H1 (cell line): ENCODE data around the gene RTF2. TPM values are rescaled to one million over a fixed set of nuclear protein-coding genes. Genes with fewer than 3 reads are reported as not detected.
"Not testable (repeated sequence)": the region's sequence is repeated elsewhere in the genome, so short reads cannot be mapped to it uniquely, and the experiment has no call there.

Source experiments
- CTCF ChIA-PET: fragments of 300-600 bp; sonication (Branson Sonifier 250); formaldehyde crosslinking; loops from one replicate; lab custom pipeline; 2021; ENCODE audit not compliant: partially characterized antibody; lab: Charles Lee
- POLR2A ChIA-PET: fragments of 300-600 bp; sonication (Branson Sonifier 250); formaldehyde crosslinking; loops from one replicate; lab custom pipeline; 2021; ENCODE audit warnings: inconsistent platforms; ENCODE audit not compliant: partially characterized antibody; lab: Charles Lee
- DNase-seq, 2 experiments: peaks; one replicate each; pipeline versions ENCODE4 v3.0.0 to v3.0.0-alpha.2; 2010 to 2022; ENCODE audit warnings: low spot score in 2 of 2, low read depth in 1 of 2, mixed read lengths in 1 of 2
- FAIRE-seq: peaks from 2 replicates; lab custom pipeline; 2011; peaks lifted over from hg19 to GRCh38; lab: Jason Lieb, UNC
- H2AFZ ChIP-seq: 2 replicates; pipeline ENCODE4 v1.8.1; 2012; ENCODE audit warnings: low read length, inconsistent platforms
- H2AK5ac ChIP-seq: 2 replicates; pipeline ENCODE4 v1.6.1; 2013; ENCODE audit warnings: low read depth, low read length
- H2BK120ac ChIP-seq: replicated peaks from 2 replicates; pipeline ENCODE3; 2013; ENCODE audit warnings: low read depth, low read length, inconsistent platforms
- H2BK12ac ChIP-seq: 2 replicates; pipeline ENCODE4 v1.6.1; 2013; ENCODE audit warnings: low read depth, low read length
- H2BK15ac ChIP-seq: 2 replicates; pipeline ENCODE4 v1.6.1; 2013; ENCODE audit warnings: low read length
- H2BK20ac ChIP-seq: 2 replicates; pipeline ENCODE4 v1.6.1; 2013; ENCODE audit warnings: low read length
- H2BK5ac ChIP-seq: 2 replicates; pipeline ENCODE4 v1.6.1; 2013; ENCODE audit warnings: low read depth, low read length
- H3K14ac ChIP-seq: 2 replicates; pipeline ENCODE4 v1.6.1; 2013; ENCODE audit warnings: inconsistent platforms; ENCODE audit not compliant: insufficient read length
- H3K18ac ChIP-seq: 2 replicates; pipeline ENCODE4 v1.6.1; 2013; ENCODE audit warnings: low read length; ENCODE audit errors: extremely low read depth
- H3K23ac ChIP-seq: 2 replicates; pipeline ENCODE4 v1.6.1; 2013; ENCODE audit warnings: inconsistent platforms; ENCODE audit not compliant: insufficient read length
- H3K23me2 ChIP-seq: 2 replicates; pipeline ENCODE4 v1.6.1; 2013; ENCODE audit warnings: low read depth, low read length
- H3K27ac ChIP-seq: 2 replicates; pipeline ENCODE4 v1.6.1; 2011; ENCODE audit warnings: low read depth, low read length, inconsistent platforms
- H3K27me3 ChIP-seq, 4 experiments: replicated peaks in 1 of 4; 1 replicate in 1 of 4; 2 replicates in 3 of 4; pipeline versions ENCODE4 v1.6.1 to v1.8.1; 2011 to 2013; ENCODE audit warnings: low read length in 3 of 4, mild to moderate bottlenecking in 3 of 4, inconsistent platforms in 2 of 4, mixed read lengths in 2 of 4, moderate library complexity in 1 of 4; ENCODE audit not compliant: control insufficient read depth in 3 of 4, insufficient read depth in 3 of 4; ENCODE audit errors: extremely low read depth in 1 of 4
- H3K36me3 ChIP-seq, 4 experiments: 2 replicates each; pipeline versions ENCODE4 v1.6.1 to v1.8.1; 2011 to 2013; ENCODE audit warnings: mild to moderate bottlenecking in 4 of 4, low read length in 3 of 4, moderate library complexity in 2 of 4, control low read depth in 1 of 4, inconsistent platforms in 1 of 4; ENCODE audit not compliant: insufficient read depth in 4 of 4, control insufficient read depth in 2 of 4
- H3K4ac ChIP-seq: replicated peaks from 2 replicates; pipeline ENCODE3; 2013; ENCODE audit warnings: low read length, low read depth, mixed read lengths, inconsistent platforms; ENCODE audit not compliant: insufficient read length
- H3K4me1 ChIP-seq, 4 experiments: replicated peaks in 1 of 4; 1 replicate in 1 of 4; 2 replicates in 3 of 4; pipeline versions ENCODE4 v1.6.1 to v1.8.1; 2011 to 2013; ENCODE audit warnings: low read length in 3 of 4, inconsistent platforms in 2 of 4, mixed read lengths in 1 of 4; ENCODE audit not compliant: insufficient read depth in 4 of 4, control insufficient read depth in 3 of 4
- H3K4me2 ChIP-seq, 2 experiments: 2 replicates each; pipeline versions ENCODE4 v1.6.1 to v1.8.1; 2011 to 2013; ENCODE audit warnings: low read depth in 2 of 2, low read length in 2 of 2, control low read depth in 1 of 2, inconsistent platforms in 1 of 2, mild to moderate bottlenecking in 1 of 2; ENCODE audit not compliant: insufficient read depth in 1 of 2
- H3K4me3 ChIP-seq, 4 experiments: fragments of 200-600, 300-600 bp in 1 of 4; sonication (generic), shearing (Covaris generic), sonication (Bioruptor Twin) in 1 of 4; 2 replicates each; pipeline versions ENCODE4 v1.5.1 to v1.8.1; 2011 to 2016; ENCODE audit warnings: low read length in 4 of 4, low read depth in 3 of 4, control low read depth in 2 of 4, inconsistent platforms in 2 of 4, mild to moderate bottlenecking in 2 of 4, mixed read lengths in 1 of 4, moderate library complexity in 1 of 4; ENCODE audit not compliant: insufficient read depth in 2 of 4; ENCODE audit errors: extremely low read depth in 1 of 4
- H3K56ac ChIP-seq: replicated peaks from 2 replicates; pipeline ENCODE3; 2013; ENCODE audit warnings: low read depth, mild to moderate bottlenecking, mixed read lengths, low read length, inconsistent platforms; ENCODE audit not compliant: insufficient read length
- H3K79me1 ChIP-seq: 2 replicates; pipeline ENCODE4 v1.6.1; 2013; ENCODE audit warnings: low read depth, low read length, control low read depth
- H3K79me2 ChIP-seq, 2 experiments: 2 replicates each; pipeline versions ENCODE4 v1.6.1 to v1.8.1; 2012 to 2013; ENCODE audit warnings: low read length in 2 of 2, mild to moderate bottlenecking in 2 of 2, inconsistent platforms in 1 of 2; ENCODE audit not compliant: insufficient read depth in 2 of 2, control insufficient read depth in 1 of 2
- H3K9ac ChIP-seq, 4 experiments: replicated peaks in 1 of 4; 1 replicate in 1 of 4; 2 replicates in 3 of 4; pipeline versions ENCODE4 v1.6.1 to v1.8.1; 2011 to 2013; ENCODE audit warnings: low read depth in 3 of 4, low read length in 3 of 4, control low read depth in 2 of 4, mild to moderate bottlenecking in 2 of 4, moderate library complexity in 2 of 4, inconsistent platforms in 1 of 4; ENCODE audit errors: extremely low read depth in 1 of 4
- H3K9me3 ChIP-seq, 2 experiments: 2 replicates each; pipeline versions ENCODE4 v1.6.1 to v1.8.1; 2012 to 2013; ENCODE audit warnings: mild to moderate bottlenecking in 2 of 2, moderate library complexity in 2 of 2, control low read depth in 1 of 2, inconsistent platforms in 1 of 2, low read depth in 1 of 2, low read length in 1 of 2, mixed read lengths in 1 of 2; ENCODE audit not compliant: insufficient read depth in 2 of 2
- H4K20me1 ChIP-seq, 2 experiments: replicated peaks in 1 of 2; 2 replicates each; pipeline versions ENCODE3 to v1.8.1; 2011 to 2013; ENCODE audit warnings: inconsistent platforms in 2 of 2, low read length in 2 of 2, mild to moderate bottlenecking in 1 of 2; ENCODE audit not compliant: insufficient read depth in 2 of 2, control insufficient read depth in 1 of 2
- H4K5ac ChIP-seq: 2 replicates; pipeline ENCODE4 v1.6.1; 2013; ENCODE audit warnings: low read length, low read depth, mixed read lengths, inconsistent platforms; ENCODE audit not compliant: insufficient read length
- H4K8ac ChIP-seq: 2 replicates; pipeline ENCODE4 v1.8.0; 2013; ENCODE audit warnings: mild to moderate bottlenecking, moderate library complexity, low read length, inconsistent platforms; ENCODE audit not compliant: insufficient read depth; ENCODE audit errors: extremely low read depth
- H4K91ac ChIP-seq: replicated peaks from 2 replicates; pipeline ENCODE3; 2013; ENCODE audit warnings: low read length, mixed read lengths, inconsistent platforms; ENCODE audit not compliant: insufficient read length
- ATF3 ChIP-seq: IDR thresholded peaks from 2 replicates; pipeline ENCODE4 v1.6.1; 2011; ENCODE audit warnings: low read depth, mild to moderate bottlenecking, low read length; ENCODE audit not compliant: insufficient read depth
- E2F6 ChIP-seq: IDR thresholded peaks from 2 replicates; pipeline ENCODE4 v1.6.1; 2012; ENCODE audit warnings: inconsistent platforms
- KDM5A ChIP-seq: fragments of 200-600 bp; IDR thresholded peaks from 2 replicates; pipeline ENCODE4 v1.7.1; 2012; ENCODE audit warnings: mild to moderate bottlenecking, low read length, inconsistent platforms, mixed read lengths
- MAX ChIP-seq: IDR thresholded peaks from 2 replicates; pipeline ENCODE4 v1.6.1; 2012; ENCODE audit warnings: inconsistent platforms
- RFX5 ChIP-seq: IDR thresholded peaks from 2 replicates; pipeline ENCODE4 v1.6.1; 2011; ENCODE audit warnings: low read depth, low read length, improper control_type of control experiment, borderline replicate concordance
- RXRA ChIP-seq: IDR thresholded peaks from 2 replicates; pipeline ENCODE4 v1.6.1; 2011; ENCODE audit warnings: low read depth, mild to moderate bottlenecking, low read length, moderate library complexity; ENCODE audit not compliant: insufficient read depth
- TAF7 ChIP-seq: optimal IDR thresholded peaks from 2 replicates; pipeline ENCODE3; 2011; ENCODE audit warnings: low read depth, mild to moderate bottlenecking, inconsistent platforms, low read length, moderate library complexity, borderline replicate concordance
- WGBS, 2 experiments: shearing (Covaris generic) in 1 of 2; methylation state at CpG; one replicate each; pipeline versions ENCODE4 v1.1.6 to v1.1.7; 2013 to 2015; ENCODE audit warnings: low lambda C conversion rate in 2 of 2, mixed read lengths in 2 of 2, inconsistent platforms in 1 of 2, low coverage in 1 of 2, missing lambda C conversion rate in 1 of 2; ENCODE audit not compliant: insufficient replicate concordance in 2 of 2, insufficient coverage in 1 of 2, insufficient read length in 1 of 2; ENCODE audit errors: extremely low coverage in 1 of 2, missing lambda C conversion rate in 1 of 2; 5-methylcytosine and 5-hydroxymethylcytosine counted together
- polyA plus RNA-seq, 7 experiments: library from polyadenylated mRNA; depleted of rRNA in 3 of 7; stranded (reverse) in 5 of 7; unstranded in 2 of 7; fragments of >200 nt in 5 of 7; fragments of 200-250 nt in 2 of 7; gene quantifications; 1 replicate in 5 of 7; 2 replicates in 1 of 7; 4 replicates in 1 of 7; pipeline versions ENCODE4 v1.2.1 to v1.2.3, GENCODE V29; 2011 to 2013; ENCODE audit warnings: missing spikeins in 2 of 7, mixed read lengths in 2 of 7
- total RNA-seq: library from RNA; stranded (reverse); fragmentation: NEBNext Ultra II Directional; extraction: Animal tissue kit (Norgen Biotek cat#: 25700); gene quantifications from 2 replicates; pipeline ENCODE4 v1.2.1, GENCODE V29; 2021

RTF2 gene
- total and polyA plus RNA-seq, 2 of the 8 experiments (the other 6 are each of a cell fraction or from before 2014, with no cell fraction given): 33.9 to 51.2 TPM

GRCh38 chr20:56558968-56559367, 90.5 kb downstream of the RTF2 start (continued):
- no peak for TF ChIP-seq ATF3
- TF ChIP-seq RFX5: no peak
- no peak for TF ChIP-seq RXRA
- no peak for TF ChIP-seq MAX
- TF ChIP-seq KDM5A: no peak
- no peak for TF ChIP-seq TAF7
- TF ChIP-seq E2F6: no peak

- H2BK12ac ChIP-seq, H2BK20ac ChIP-seq, H3K4ac ChIP-seq, H3K23ac ChIP-seq, H3K27me3 ChIP-seq, H3K14ac ChIP-seq, H3K56ac ChIP-seq, H4K8ac ChIP-seq, H3K23me2 ChIP-seq, H3K4me1 ChIP-seq, H3K79me1 ChIP-seq, DNase-seq, FAIRE-seq, H3K27ac ChIP-seq, H2AFZ ChIP-seq, H3K9ac ChIP-seq, H2BK120ac ChIP-seq, H3K18ac ChIP-seq, H4K91ac ChIP-seq, H2AK5ac ChIP-seq, H2BK5ac ChIP-seq, POLR2A ChIA-PET, H3K4me3 ChIP-seq, H4K20me1 ChIP-seq, H3K36me3 ChIP-seq, H4K5ac ChIP-seq, H2BK15ac ChIP-seq, H3K79me2 ChIP-seq, H3K4me2 ChIP-seq, H3K9me3 ChIP-seq: not testable (repeated sequence)
- WGBS, 2 experiments: 87% methylated on average over 6 of the region's 6 CpGs; no CpG with 5 or more reads in 1 of the 2 experiments
- CTCF ChIA-PET: interaction anchor here (0.8 to 1.5 kb wide), 3 partner anchors 13 to 16 kb away, joined by 3 to 9 read pairs (median 4); no protein-coding TSS in a partner anchor
Observed at GRCh38 chr20:56564526-56564925, 96.1 kb downstream of the RTF2 start.
